ENCODE data around the gene RAB14. TPM values are rescaled to one million over a fixed set of nuclear protein-coding genes. Genes with fewer than 3 reads are reported as not detected.

Gene RAB14
- total and polyA plus RNA-seq, 8 donors = 16.8 to 60.4 (median 34.0) TPM

- 72 to 83% (median 82%) methylated on average over 2 of the region's 2 CpGs for WGBS, 5 donors
- intact Hi-C loops (cut with DNase I; ENCODE audit: low total_unique reads) = no loop called here
- no peak for TF ChIP-seq EP300 (IDR thresholded peaks at IDR 0.05)
- no peak for TF ChIP-seq POLR2A (IDR thresholded peaks at IDR 0.05)
- no peak for TF ChIP-seq POLR2AphosphoS5 (IDR thresholded peaks at IDR 0.05)
- no peak for TF ChIP-seq CTCF (IDR thresholded peaks at IDR 0.05)
Measured at GRCh38 chr9:121226175-121226574, 24.5 kb upstream of the RAB14 start.

GRCh38 chr9:121225240-121225639 lies 23.6 kb upstream of the RAB14 start:
- Histone ChIP-seq H3K4me3 (no peak overlapping the region), H3K9me3 (no peaks in the 10 kb centered on the region), H3K36me3 (no peaks in the 10 kb centered on the region), H3K27me3 (no peaks in the 10 kb centered on the region), H3K27ac (no peak overlapping the region), H3K4me1 (peaks cover 0 to 11% (median 4%) of the 10 kb centered on the region in 4 donors)
- TF ChIP-seq CTCF (IDR thresholded peaks at IDR 0.05) = no peak
- TF ChIP-seq POLR2A (IDR thresholded peaks at IDR 0.05) = no peak
- no peak for TF ChIP-seq EP300 (IDR thresholded peaks at IDR 0.05)
- TF ChIP-seq POLR2AphosphoS5 (IDR thresholded peaks at IDR 0.05) = no peak
- 57 to 72% (median 62%) methylated on average over 5 of the region's 5 CpGs for WGBS, 5 donors
- DNase-seq = no peak
- intact Hi-C loops (cut with DNase I; ENCODE audit: low total_unique reads) = no loop called here

More at GRCh38 chr9:121226175-121226574, 24.5 kb upstream of the RAB14 start:
- Histone ChIP-seq H3K4me3 (no peak overlapping the region), H3K4me1 (peaks cover 0 to 8% (median 3%) of the 10 kb centered on the region in 4 donors), H3K27me3 (no peaks in the 10 kb centered on the region), H3K27ac (no peak overlapping the region), H3K9me3 (no peaks in the 10 kb centered on the region), H3K36me3 (no peaks in the 10 kb centered on the region)
- DNase-seq = no peak

GRCh38 chr9:121222524-121223171 lies 21.0 kb upstream of the RAB14 start:
- Histone ChIP-seq H3K4me1 (peaks cover 0 to 11% (median 4%) of the 10 kb centered on the region in 4 donors), H3K9me3 (no peaks in the 10 kb centered on the region), H3K27ac (no peak overlapping the region), H3K4me3 (no peak overlapping the region), H3K27me3 (no peaks in the 10 kb centered on the region), H3K36me3 (no peaks in the 10 kb centered on the region)
- 59 to 62% (median 59%) methylated on average over 12 of the region's 12 CpGs for WGBS, 5 donors
- intact Hi-C loops (cut with DNase I; ENCODE audit: low total_unique reads) = loop anchor here (5.0 kb wide), 1 partner anchor 175 kb away; no protein-coding TSS in a partner anchor
- peak in 1 of 2 donors; percentile 51 for DNase-seq
- peak in 4 of 7 experiments; percentile 39 to 77 (median 58) for TF ChIP-seq CTCF (IDR thresholded peaks at IDR 0.05)
- no peak for TF ChIP-seq POLR2AphosphoS5 (IDR thresholded peaks at IDR 0.05)

- no peak overlapping the region for H3K27ac ChIP-seq
- 93 to 100% (median 98%) methylated on average over 2 of the region's 2 CpGs for WGBS, 5 donors
- peaks cover 0 to 11% (median 4%) of the 10 kb centered on the region in 4 donors for H3K4me1 ChIP-seq
- no peaks in the 10 kb centered on the region for H3K27me3 ChIP-seq
- no peak overlapping the region for H3K4me3 ChIP-seq
- H3K36me3 ChIP-seq = no peaks in the 10 kb centered on the region
- no peak for DNase-seq
- intact Hi-C loops (cut with DNase I; ENCODE audit: low total_unique reads) = loop anchor here (5.0 kb wide), 1 partner anchor 176 kb away; no protein-coding TSS in a partner anchor
- no peaks in the 10 kb centered on the region for H3K9me3 ChIP-seq
- TF ChIP-seq POLR2A (IDR thresholded peaks at IDR 0.05) = no peak
- no peak for TF ChIP-seq EP300 (IDR thresholded peaks at IDR 0.05)
- TF ChIP-seq CTCF (IDR thresholded peaks at IDR 0.05) = no peak
- no peak for TF ChIP-seq POLR2AphosphoS5 (IDR thresholded peaks at IDR 0.05)
Measured at GRCh38 chr9:121221664-121222055, 20.0 kb upstream of the RAB14 start.

Data from stomach (tissue), 9 donors.